HG02973 (cell line): ENCODE results near the gene SCRG1.

Experiments used
- ATAC-seq: cut with Tn5 transposase; IDR thresholded peaks from one replicate; pipeline ENCODE4 v1.9.1; 2021; ENCODE audit warnings: moderate library complexity; ENCODE audit not compliant: unreplicated experiment

SCRG1 gene

GRCh38 chr4:173411106-173411693 lies 12.3 kb upstream of the SCRG1 start:
- no peak for ATAC-seq

- ATAC-seq, result no peak
Measured at GRCh38 chr4:173410079-173410478, 11.2 kb upstream of the SCRG1 start.

DNA sequence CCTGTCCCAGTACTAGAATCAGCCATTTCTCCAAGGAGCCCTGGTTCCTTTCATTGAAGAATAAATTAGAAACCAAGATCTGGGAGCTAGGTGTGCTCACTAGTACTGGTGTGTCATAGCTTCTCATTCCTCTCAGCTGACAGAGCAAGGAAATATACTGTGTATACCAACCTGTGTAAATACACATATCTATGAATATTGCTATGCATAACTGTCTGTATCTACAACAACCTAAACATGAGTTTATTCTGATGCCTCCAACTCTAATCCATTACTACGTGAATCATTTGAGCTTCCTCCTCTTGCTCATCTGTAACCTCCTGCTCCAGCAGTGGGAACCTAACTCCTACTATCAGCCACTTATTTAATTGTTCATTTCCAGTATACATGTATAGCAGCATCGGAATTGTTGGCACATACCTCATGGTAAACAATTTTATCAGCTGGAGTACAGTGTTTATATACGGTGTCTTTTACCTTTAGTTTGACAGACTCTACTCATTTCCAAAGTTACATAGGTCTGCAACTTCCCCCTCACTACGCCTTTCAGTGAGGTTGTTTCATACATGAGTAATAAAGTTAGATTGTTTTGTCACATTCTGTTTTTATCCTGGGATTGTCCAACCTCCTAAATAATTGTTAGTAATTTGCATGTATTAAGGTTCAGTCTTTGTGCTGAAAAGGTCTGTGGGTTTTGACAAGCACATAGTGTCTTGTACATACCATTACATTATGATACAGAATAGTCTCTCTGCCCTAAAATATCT lies 7.1 kb upstream of the SCRG1 start:
- peak; percentile 81 for ATAC-seq

- no peak for ATAC-seq
Measured at GRCh38 chr4:173404296-173404865, 5.5 kb upstream of the SCRG1 start.

- ATAC-seq, result no peak
Measured at GRCh38 chr4:173403051-173403450, 4.1 kb upstream of the SCRG1 start.

GRCh38 chr4:173401063-173401462 lies 2.1 kb upstream of the SCRG1 start:
- ATAC-seq, result no peak

DNA sequence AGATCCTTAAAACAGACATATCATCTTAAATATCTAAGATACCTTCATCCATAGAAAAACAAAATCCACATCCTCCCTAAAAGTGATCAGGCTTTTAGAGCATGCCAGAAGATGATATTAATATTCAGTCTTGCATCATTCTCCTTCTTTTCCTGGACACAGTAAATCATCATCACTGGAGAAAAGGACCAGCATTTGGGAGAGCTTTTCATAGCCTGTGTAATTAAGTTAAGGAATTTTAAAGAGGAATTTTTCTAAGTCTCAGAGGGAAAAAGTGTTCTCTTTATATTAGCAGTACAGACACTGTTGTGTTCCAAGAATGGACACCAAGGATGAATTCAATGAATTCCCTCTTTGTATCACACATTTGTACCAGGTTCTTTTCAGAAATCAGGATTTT lies 696 bp downstream of the SCRG1 start:
- ATAC-seq, result no peak

- ATAC-seq, result no peak
Measured at GRCh38 chr4:173397604-173398003, 1.3 kb downstream of the SCRG1 start.

DNA sequence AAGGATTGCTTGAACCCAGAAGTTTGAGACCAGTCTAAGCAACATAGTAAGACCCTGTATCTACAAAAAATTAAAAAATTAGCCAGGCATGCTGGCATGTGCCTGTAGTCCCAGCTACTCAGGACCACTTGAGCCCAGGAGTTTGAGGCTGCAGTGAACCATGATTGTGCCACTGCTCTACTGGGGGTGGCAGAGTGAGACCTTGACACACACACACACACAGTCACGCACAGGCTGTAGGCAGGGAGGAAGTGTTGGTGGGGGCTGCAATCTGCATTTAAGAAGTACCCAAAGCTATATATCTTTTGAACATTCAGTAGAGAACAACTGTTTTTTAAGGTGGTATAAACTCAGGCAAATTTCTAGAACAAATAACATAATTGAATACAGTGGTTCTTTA lies 7.2 kb downstream of the SCRG1 start:
- ATAC-seq, result no peak

DNA sequence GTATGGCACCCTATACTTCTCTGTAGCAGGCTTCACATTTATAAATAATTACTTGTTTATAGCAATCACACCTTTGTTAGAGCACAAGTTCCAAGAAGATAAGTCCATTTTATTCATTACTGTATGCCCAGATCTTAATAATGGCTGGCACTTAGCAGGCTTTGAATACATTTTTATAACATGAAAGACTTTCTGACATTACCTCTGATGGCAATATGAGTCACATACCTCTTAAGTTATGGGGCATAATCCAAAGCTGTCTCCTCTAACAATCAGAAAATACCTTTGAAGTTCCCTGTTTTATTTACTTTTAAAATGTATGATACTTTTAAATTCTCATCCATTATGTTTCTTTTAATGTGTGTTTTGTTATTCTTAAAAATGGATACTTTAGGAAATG lies 12.2 kb downstream of the SCRG1 start:
- ATAC-seq, result no peak

DNA sequence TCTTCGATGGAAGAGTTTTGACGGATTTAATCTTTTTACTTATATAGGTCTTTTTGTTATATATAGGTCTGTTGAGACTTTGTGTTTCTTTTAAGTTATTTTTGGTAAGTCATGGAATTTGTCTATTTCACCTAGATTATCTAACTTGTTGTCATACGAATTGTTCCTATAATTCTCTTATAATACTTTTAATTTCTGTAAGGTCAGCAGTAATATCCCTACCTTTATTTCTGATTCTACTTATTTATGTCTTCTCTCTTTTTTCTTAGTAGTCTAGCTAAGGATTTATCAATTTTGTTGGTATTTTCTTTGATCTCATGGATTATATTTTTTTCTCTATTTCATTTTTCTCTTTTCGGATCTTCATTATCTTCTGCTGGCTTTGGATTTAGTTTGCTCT lies 16.6 kb downstream of the SCRG1 start:
- ATAC-seq, result no peak

DNA sequence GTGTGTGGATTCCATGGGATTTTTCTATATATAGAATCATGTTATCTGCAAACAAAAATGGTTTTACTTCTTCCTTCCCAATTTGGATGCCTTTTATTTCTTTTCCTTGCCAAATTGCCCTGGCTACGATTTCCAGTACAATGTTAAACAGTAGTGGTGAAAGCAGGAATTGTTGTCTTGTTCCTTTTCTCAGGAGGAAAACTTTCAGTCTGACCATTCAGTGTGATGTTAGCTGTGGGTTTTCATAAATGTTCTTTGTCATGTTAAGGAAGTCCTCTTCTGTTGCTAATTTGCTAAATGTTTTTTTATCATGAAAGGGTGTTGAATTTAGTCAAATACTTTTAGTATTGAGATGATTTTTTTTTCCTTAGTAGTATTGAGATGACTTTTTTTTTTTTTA lies 17.3 kb downstream of the SCRG1 start:
- ATAC-seq, result no peak

GRCh38 chr4:173380987-173381386 lies 17.9 kb downstream of the SCRG1 start:
- ATAC-seq, result no peak

DNA sequence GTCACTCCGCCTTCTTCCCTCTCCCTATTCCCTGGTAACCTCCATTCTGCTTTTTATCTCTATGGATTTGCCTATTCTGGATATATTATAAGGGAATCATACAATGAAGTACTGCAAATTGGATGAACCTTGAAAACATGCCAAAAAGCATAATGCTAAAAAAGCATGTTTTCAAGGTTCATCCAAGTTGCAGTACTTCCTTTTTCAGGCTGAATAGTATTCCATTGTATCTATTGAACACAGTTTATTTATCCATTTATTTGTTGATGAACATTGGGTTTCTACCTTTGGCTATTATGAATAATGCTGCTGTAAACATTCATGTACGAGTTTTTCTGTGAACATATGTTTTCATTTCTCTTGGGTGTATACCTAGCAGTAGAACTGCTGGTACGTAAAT lies 19.0 kb downstream of the SCRG1 start:
- no peak for ATAC-seq

- no peak for ATAC-seq
Measured at GRCh38 chr4:173374588-173374987, 24.3 kb downstream of the SCRG1 start.

- ATAC-seq, result peak; percentile 21
Measured at GRCh38 chr4:173371292-173372192, 27.4 kb downstream of the SCRG1 start.

DNA sequence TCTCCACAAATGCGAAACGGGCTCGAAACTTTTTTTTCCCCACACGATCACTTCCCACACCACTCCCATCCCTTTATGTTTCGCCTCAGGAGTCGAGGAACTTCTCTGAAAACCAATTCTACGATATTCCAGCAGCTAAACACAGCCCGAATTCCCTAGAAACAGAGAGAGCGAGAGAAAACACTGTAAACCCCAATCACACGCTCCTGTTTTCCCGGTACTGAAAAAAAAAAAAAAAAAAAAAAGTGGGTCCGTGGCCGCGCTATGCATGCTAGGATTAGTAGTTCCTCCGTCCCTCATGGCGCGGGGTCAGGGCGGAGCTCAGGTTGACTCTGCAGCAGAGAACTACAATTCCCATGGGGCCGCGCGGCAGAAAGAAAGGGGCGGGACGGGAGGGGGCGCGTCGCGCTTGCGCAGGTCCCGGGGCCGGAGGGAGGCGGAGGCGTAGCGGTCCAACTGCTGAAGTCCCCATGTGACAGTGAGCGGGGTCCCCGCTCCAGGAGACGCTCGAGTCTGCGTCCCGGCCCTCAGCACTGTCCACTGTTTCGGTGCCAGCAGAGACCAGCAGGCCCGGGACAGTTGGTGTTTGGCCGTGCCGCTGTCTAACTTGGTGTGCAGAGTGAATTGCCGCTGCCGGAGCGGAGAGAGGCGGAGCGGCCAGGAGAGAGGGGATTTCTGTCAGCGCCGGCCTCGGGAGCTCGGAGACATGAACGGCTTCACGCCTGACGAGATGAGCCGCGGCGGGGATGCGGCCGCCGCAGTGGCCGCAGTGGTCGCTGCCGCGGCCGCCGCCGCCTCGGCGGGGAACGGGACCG lies 28.2 kb downstream of the SCRG1 start, which contains the start of gene SAP30:
Gene SAP30 (plus strand): TSS at position 478 of the 815 bp plus-strand sequence. CDS start 229 bp downstream, at position 707.
- ATAC-seq, result peak; percentile 71

GRCh38 chr4:173370130-173370476 lies 28.8 kb downstream of the SCRG1 start:
- peak; percentile 3 for ATAC-seq

GRCh38 chr4:173367946-173368345 lies 31.0 kb downstream of the SCRG1 start:
- no peak for ATAC-seq

GRCh38 chr4:173367285-173367684 lies 31.6 kb downstream of the SCRG1 start:
- ATAC-seq, result no peak
